SK-N-MC (cell line): ENCODE measurements around the gene CYFIP1.

Source experiments
- EZH2 ChIP-seq: fragments of 200-600 bp; sonication (generic); IDR thresholded peaks from one replicate; pipeline ENCODE4 v1.6.1; 2017; ENCODE audit warnings: antibody characterized with exemption
- POLR2AphosphoS5 ChIP-seq: IDR thresholded peaks from 2 replicates; pipeline ENCODE4 v1.6.1; 2012; ENCODE audit warnings: mild to moderate bottlenecking, low read depth, low read length, borderline replicate concordance

- TF ChIP-seq POLR2AphosphoS5 (no peak), EZH2 (no peak)
These were observed 141.0 kb downstream of the CYFIP1 start for GRCh38 chr15:22839046-22839695.
